ENCODE results near the gene ERC2.

Gene ERC2

GRCh38 chr3:55569033-55569599, 899.2 kb downstream of the ERC2 start:
- TF ChIP-seq GATA3 (IDR thresholded peaks at IDR 0.05; ENCODE audit: low read depth, low read length) (no peak), GATA2 (IDR thresholded peaks at IDR 0.05; ENCODE audit: low read depth, low read length) (no peak)

- TF ChIP-seq GATA2 (IDR thresholded peaks at IDR 0.05; ENCODE audit: low read depth, low read length) (no peak), GATA3 (IDR thresholded peaks at IDR 0.05; ENCODE audit: low read depth, low read length) (no peak)
These were observed 900.7 kb downstream of the ERC2 start for GRCh38 chr3:55567615-55568014.

- TF ChIP-seq GATA3 (IDR thresholded peaks at IDR 0.05; ENCODE audit: low read depth, low read length) (no peak), GATA2 (IDR thresholded peaks at IDR 0.05; ENCODE audit: low read depth, low read length) (no peak)
These were observed 901.1 kb downstream of the ERC2 start for GRCh38 chr3:55567121-55567520.

DNA sequence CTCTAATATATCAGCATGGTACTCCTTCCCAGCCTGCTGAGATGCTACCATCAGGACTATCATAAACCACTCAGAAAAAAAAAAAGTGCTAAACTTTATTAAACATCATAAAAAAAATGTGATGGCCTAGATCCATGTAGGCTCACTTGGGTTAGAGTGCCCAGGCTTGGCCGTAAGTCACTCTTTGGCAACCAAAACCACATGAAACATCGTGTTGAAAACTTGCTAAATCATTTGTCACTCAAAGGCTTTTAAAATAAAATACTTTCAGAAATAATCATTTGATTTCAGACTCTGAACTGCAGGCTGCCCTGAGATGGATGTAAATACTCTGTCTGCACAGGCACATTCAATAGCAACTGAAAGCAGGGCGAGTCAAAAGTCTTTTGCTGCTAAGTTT, 902.7 kb downstream of the ERC2 start:
- TF ChIP-seq GATA2 (IDR thresholded peaks at IDR 0.05; ENCODE audit: low read depth, low read length) (no peak), GATA3 (IDR thresholded peaks at IDR 0.05; ENCODE audit: low read depth, low read length) (no peak)

GRCh38 chr3:55564726-55565125, 903.5 kb downstream of the ERC2 start:
- no peak for TF ChIP-seq GATA3 (IDR thresholded peaks at IDR 0.05; ENCODE audit: low read depth, low read length)
- no peak for TF ChIP-seq GATA2 (IDR thresholded peaks at IDR 0.05; ENCODE audit: low read depth, low read length)

GRCh38 chr3:55562700-55563099, 905.6 kb downstream of the ERC2 start:
- no peak for TF ChIP-seq GATA2 (IDR thresholded peaks at IDR 0.05; ENCODE audit: low read depth, low read length)
- no peak for TF ChIP-seq GATA3 (IDR thresholded peaks at IDR 0.05; ENCODE audit: low read depth, low read length)

- TF ChIP-seq GATA2 (IDR thresholded peaks at IDR 0.05; ENCODE audit: low read depth, low read length), result no peak
- TF ChIP-seq GATA3 (IDR thresholded peaks at IDR 0.05; ENCODE audit: low read depth, low read length), result no peak
These were observed 908.5 kb downstream of the ERC2 start for GRCh38 chr3:55559500-55560423.

GRCh38 chr3:55558316-55558715, 910.0 kb downstream of the ERC2 start:
- TF ChIP-seq GATA3 (IDR thresholded peaks at IDR 0.05; ENCODE audit: low read depth, low read length) (no peak), GATA2 (IDR thresholded peaks at IDR 0.05; ENCODE audit: low read depth, low read length) (no peak)

- no peak for TF ChIP-seq GATA2 (IDR thresholded peaks at IDR 0.05; ENCODE audit: low read depth, low read length)
- TF ChIP-seq GATA3 (IDR thresholded peaks at IDR 0.05; ENCODE audit: low read depth, low read length), result no peak
These were observed 910.7 kb downstream of the ERC2 start for GRCh38 chr3:55557549-55557948.

DNA sequence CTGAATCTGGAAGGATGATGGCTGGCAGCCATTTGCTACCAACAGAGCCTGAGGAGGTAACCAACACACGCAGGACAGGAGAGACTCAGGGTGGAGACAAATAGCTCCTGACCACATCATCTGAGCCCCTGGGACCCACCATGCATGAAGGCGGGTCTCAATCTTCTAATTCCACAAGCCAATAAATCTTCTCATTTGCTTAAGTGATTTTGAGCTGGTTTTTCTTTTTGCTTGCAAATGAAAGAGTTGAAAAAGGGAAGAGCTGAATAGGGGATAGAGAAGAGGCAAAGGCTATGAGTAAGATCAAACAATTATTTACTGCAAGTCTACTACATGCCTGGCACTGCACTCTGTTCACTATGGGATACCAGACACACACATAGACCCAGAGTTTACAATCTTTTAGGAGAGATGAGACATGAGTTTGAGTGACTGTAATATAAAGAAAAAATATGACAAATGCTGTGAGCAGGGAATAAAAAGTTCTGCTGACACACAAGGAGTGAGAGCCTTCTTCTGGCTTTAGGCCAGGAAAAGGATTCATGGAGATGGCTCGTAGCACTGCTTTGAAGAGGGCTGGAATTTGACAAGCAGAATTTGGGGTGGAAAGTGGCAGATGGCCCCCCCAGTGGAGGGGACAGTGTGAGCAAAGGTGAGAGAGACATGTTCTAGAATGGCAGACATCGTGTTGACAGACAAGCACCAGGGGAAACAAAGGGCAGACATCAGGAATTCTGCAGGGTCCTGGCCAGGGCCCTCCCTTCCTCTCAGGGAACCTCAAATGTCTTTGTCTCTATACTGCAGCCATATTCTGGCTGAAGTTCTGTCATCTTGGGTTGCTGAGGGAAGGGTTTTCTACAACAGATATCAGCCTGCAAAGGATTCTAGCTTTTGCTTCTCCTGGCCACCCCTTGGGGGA, 911.4 kb downstream of the ERC2 start:
- TF ChIP-seq GATA3 (IDR thresholded peaks at IDR 0.05; ENCODE audit: low read depth, low read length), result no peak
- no peak for TF ChIP-seq GATA2 (IDR thresholded peaks at IDR 0.05; ENCODE audit: low read depth, low read length)

DNA sequence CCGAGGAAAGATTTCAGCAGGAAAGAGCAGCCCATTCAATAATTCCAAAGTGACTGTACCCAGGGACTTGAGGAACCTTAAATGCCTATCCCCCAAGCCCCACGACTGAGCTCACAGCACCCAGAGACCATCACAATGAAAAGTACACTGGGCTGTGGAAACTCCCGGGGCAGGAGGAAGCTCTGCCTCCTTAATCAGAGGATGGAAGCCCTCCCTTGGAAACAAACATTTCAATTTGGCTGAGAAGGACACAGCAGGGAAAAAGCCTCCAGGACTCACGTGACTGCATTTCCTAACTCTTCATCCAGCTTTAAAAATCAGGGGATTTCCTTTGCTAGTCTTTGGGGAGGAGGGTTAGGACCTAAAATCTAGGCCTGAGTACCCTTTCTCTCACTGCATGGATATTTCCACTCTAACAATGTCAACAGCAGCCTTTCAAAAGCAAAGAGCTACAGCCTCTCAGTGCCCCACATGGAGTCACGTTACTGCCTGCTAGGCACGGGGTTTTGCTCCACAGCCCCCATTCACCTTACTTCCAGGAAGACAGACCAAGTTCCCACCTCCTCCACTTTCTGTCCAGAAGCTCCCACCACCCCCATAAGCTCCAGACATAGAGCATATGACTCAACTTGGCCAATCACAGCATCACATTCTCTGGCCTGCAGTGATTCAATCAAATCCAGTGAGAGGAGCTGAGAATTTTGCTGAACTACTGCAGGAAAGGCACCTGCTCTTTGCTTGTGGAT, 912.2 kb downstream of the ERC2 start:
- no peak for TF ChIP-seq GATA3 (IDR thresholded peaks at IDR 0.05; ENCODE audit: low read depth, low read length)

GRCh38 chr3:55554634-55555425, 913.4 kb downstream of the ERC2 start:
- TF ChIP-seq GATA2 (IDR thresholded peaks at IDR 0.05; ENCODE audit: low read depth, low read length) (no peak), GATA3 (IDR thresholded peaks at IDR 0.05; ENCODE audit: low read depth, low read length) (no peak)

DNA sequence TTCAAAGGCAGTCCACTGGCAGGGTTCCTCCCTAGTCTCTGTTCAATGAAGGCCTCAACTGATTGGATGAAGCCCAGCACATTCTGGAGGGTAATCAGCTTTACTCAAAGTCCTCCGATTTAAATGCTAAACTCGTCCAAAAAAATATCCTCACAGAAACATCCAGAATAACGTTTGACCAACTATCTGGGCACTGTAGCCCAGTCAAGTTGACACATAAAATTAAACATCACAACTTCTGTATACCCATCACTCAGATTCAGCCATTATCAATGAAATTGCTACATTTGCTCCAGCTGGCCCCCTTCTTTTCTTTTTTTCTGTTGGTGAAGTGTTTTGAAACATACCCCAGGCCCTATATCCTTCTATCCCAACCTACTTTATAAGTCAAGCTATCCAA, 916.6 kb downstream of the ERC2 start:
- TF ChIP-seq GATA2 (IDR thresholded peaks at IDR 0.05; ENCODE audit: low read depth, low read length) (no peak), GATA3 (IDR thresholded peaks at IDR 0.05; ENCODE audit: low read depth, low read length) (no peak)

Measured in SH-SY5Y (cell line).